Smooth muscle cell of the brain vasculature (primary cell): Measurements from ENCODE around the gene MAT2A.
A peak's percentile ranks its signal among the peaks of the same experiment; 100 is the strongest.
"Not testable (repeated sequence)": the region's sequence is repeated elsewhere in the genome, so short reads cannot be mapped to it uniquely, and the experiment has no call there.

ENCODE experiments used
- DNase-seq: peaks from one replicate; pipeline ENCODE4 v3.0.0-alpha.2; 2012; ENCODE audit warnings: low read depth, low spot score

MAT2A gene

DNA sequence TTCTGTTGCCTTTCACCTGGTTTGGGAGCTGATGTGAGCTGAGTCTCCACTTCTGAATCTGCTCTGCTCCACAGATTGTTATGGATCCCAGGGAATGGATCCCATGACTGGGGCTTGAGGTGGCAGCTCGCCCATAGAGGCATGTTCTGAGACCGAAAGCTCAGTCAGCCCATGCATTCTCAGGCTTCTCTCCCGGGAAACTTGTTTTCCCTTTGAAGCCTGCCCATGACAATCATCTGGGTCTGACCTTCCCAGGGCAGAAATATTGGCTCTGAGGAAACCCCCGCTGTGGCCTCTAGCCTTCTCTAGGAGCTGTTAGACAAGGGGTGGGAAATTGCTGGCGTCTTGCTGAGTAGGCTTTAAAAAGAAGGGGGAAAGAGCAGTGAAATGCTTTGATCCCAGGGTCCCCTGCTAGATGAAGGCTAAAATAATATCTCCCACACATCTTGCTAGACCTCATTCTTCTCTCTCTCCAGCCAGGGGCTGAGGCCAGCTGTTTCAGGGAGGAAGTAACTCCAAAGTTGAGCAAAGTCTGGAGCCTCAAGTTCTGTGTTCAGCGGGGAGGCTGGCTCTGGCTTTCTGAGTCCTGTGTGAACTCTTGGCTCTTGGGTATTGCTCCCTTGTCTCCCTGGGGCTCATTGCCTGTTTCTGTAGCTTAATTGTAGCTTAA, 40.4 kb downstream of the MAT2A start:
- peak; percentile 92 for DNase-seq

GRCh38 chr2:85580206-85580605, 41.2 kb downstream of the MAT2A start:
- no peak for DNase-seq

GRCh38 chr2:85582492-85582891, 43.5 kb downstream of the MAT2A start:
- no peak for DNase-seq

GRCh38 chr2:85583667-85584353, 44.8 kb downstream of the MAT2A start:
- no peak for DNase-seq

DNA sequence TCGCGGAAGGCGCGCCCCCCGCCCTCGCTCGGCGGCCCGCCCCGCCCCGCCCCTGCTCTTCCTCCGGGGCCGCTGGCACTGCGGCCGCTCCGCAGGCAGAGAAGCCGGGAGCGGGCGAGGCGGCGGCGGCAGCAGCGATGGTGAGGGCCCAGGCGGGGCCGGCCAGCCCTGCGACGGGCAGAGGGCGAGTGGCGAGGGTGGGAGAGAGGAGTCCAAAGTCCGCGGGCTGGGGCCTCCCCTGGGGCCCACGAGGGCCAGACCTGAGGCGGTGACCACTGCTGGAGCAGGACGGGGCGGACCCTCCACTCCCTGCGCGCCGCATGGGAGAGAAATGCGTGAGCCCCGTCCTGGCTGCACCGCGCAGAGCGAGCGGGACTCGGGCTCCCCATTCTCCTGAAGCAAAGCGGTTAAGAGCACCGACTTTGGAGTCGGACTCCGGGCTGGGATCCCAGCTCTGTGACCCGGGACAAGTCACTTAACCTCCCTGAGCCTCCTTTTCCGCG, 45.4 kb downstream of the MAT2A start, which contains the start of gene VAMP5:
Gene VAMP5, plus strand, starts transcription at position 78 of the 503 bp plus-strand sequence. Its CDS starts 60 bp downstream, at position 138.
- DNase-seq = no peak

- DNase-seq = no peak
Observed at GRCh38 chr2:85584857-85585780, 46.2 kb downstream of the MAT2A start.

GRCh38 chr2:85585781-85586105, 46.8 kb downstream of the MAT2A start:
- no peak for DNase-seq

DNA sequence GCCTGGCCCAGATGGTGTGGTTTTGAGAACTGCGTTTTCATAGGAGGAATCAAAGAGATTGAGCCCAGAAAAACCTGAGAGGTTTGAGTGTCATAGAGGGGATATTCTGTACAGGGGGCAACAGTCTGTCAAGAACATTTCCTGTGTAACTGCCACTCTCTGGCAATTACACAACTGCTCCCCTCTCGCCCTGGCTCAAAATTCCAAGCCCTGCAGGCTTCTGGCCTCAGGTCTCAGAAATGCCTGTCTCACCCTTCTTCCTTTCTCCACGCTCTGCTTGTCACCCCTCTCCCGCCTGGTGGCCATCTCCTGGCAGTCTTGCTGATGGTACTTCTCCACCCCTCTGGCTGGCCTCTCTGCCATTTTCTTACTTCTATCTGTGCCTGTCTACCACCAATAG, 49.3 kb downstream of the MAT2A start:
- no peak for DNase-seq

- DNase-seq = no peak
Observed at GRCh38 chr2:85588645-85589044, 49.7 kb downstream of the MAT2A start.

- DNase-seq = no peak
Observed at GRCh38 chr2:85589181-85589580, 50.2 kb downstream of the MAT2A start.

GRCh38 chr2:85589982-85590791, 51.2 kb downstream of the MAT2A start:
- peak; percentile 100 for DNase-seq

DNA sequence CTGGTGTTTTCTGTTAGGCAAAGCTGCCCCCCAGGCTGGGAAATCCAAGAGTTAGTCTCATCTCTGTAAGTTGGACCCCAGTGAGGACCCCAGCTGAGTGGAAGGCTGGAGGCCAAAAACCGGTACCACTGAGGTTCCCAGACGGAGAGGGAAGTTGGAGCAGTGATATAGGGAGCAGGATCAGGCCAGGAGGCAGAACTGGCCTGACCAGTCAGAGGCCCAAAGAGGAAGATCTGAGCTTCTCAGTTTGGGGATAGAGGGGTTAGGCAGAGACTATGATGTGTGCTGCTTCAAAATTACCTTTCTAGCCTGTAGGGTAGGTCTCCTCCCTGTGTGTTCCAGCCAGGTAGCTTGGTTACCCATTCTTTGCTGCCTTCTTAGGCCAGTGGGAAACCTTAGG, 52.0 kb downstream of the MAT2A start:
- DNase-seq = no peak

DNA sequence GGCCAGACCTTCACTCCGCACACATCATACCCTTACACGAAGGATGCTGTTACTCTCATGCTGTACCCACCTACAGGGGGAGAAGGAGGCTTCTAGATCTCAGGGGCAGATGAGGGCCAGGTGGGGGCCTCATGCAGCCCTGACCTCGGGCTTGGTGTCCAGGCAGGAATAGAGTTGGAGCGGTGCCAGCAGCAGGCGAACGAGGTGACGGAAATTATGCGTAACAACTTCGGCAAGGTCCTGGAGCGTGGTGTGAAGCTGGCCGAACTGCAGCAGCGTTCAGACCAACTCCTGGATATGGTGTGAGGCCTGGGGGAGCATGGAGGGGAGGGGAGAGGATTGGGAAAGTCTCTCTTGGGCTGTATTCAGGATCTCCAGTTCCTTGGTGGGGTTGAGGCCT, 52.6 kb downstream of the MAT2A start:
- no peak for DNase-seq

DNA sequence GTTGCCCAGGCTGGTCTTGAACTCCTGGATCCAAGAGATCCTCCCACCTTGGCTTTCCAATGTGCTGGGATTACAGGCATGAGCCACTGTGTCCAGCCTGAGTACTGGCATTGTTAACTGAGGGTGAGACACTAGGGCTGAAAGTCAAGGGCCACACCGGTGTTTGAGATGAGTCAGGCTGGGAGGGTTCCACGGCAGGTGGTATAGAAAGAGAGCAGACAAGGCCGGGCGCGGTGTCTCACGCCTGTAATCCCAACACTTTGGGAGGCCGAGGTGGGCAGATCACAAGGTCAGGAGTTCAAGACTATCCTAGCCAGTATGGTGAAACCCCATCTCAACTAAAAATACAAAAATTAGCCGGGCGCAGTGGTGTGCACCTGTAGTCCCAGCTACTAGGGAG, 53.3 kb downstream of the MAT2A start:
- DNase-seq = not testable (repeated sequence)

- no peak for DNase-seq
Observed at GRCh38 chr2:85593023-85593422, 54.1 kb downstream of the MAT2A start.
